ENCODE results near the gene PIM3. TPM values are rescaled to one million over a fixed set of nuclear protein-coding genes. Genes with fewer than 3 reads are reported as not detected.

Gene PIM3
- total and polyA plus RNA-seq, 4 donors: 11.0 to 74.9 (median 28.7) TPM

GRCh38 chr22:49917974-49918910 lies 42.3 kb upstream of the PIM3 start, which contains the start of the genes ALG12 and CRELD2:
Gene ALG12 (minus strand): TSS chr22:49918438. CDS start chr22:49913765, 4,673 bp downstream.
Gene CRELD2 (plus strand): TSS chr22:49918634. CDS start chr22:49918770, 136 bp downstream.
- Histone ChIP-seq H3K4me3 (ENCODE audit: low read length in 2 of 2) (peak within 1 kb of the TSS; percentile 61 to 68), H3K4me1 (ENCODE audit: control insufficient read depth in 1 of 2, insufficient read depth in 2 of 2, low read length in 2 of 2) (no peaks in the 10 kb centered on the region), H3K27me3 (ENCODE audit: control insufficient read depth in 1 of 2, insufficient read depth in 2 of 2, low read length in 1 of 2) (no peaks in the 10 kb centered on the region), H3K36me3 (ENCODE audit: control insufficient read depth in 1 of 2, insufficient read depth in 2 of 2, low read length in 1 of 2) (peaks cover 0 to 3% of the 10 kb centered on the region in 2 donors), H3K9me3 (ENCODE audit: control insufficient read depth, low read length) (no peaks in the 10 kb centered on the region), H3K27ac (ENCODE audit: low read depth in 1 of 2, low read length in 2 of 2) (peak within 1 kb of the TSS in 1 of 2 donors; percentile 56)
- 0 to 1% methylated on average over 63 to 103 of the region's 103 CpGs for WGBS, 2 donors
- DNase-seq (peak; percentile 99), ATAC-seq (ENCODE audit: low FRiP score) (peak; percentile 98)
- intact Hi-C loops (cut with DNase I): loop anchor here (1.0 to 5.0 kb wide), 3 partner anchors 17 to 65 kb away; partner anchors contain the start of gene ZBED4 (in 1 of the 2)

GRCh38 chr22:49918911-49919881 lies 41.4 kb upstream of the PIM3 start:
- ATAC-seq (ENCODE audit: low FRiP score) (peak; percentile 0), DNase-seq (peak in 1 of 2 donors; percentile 79)
- WGBS, 2 donors: 36 to 38% methylated on average over 44 to 47 of the region's 47 CpGs
- H3K27me3 ChIP-seq (ENCODE audit: control insufficient read depth in 1 of 2, insufficient read depth in 2 of 2, low read length in 1 of 2): no peaks in the 10 kb centered on the region
- no peaks in the 10 kb centered on the region for H3K36me3 ChIP-seq (ENCODE audit: control insufficient read depth in 1 of 2, insufficient read depth in 2 of 2, low read length in 1 of 2)
- peak overlapping the region; percentile 43 to 44 for H3K4me3 ChIP-seq (ENCODE audit: low read length in 2 of 2)
- H3K9me3 ChIP-seq (ENCODE audit: control insufficient read depth, low read length): no peaks in the 10 kb centered on the region
- H3K4me1 ChIP-seq (ENCODE audit: control insufficient read depth in 1 of 2, insufficient read depth in 2 of 2, low read length in 2 of 2): no peaks in the 10 kb centered on the region
- intact Hi-C loops (cut with DNase I): loop anchor here (1.0 to 5.0 kb wide), 3 partner anchors 16 to 66 kb away; partner anchors contain the start of gene ZBED4 (in 1 of the 2)
- no peak overlapping the region for H3K27ac ChIP-seq (ENCODE audit: low read depth in 1 of 2, low read length in 2 of 2)

GRCh38 chr22:49920859-49921258 lies 39.7 kb upstream of the PIM3 start:
- H3K9me3 ChIP-seq (ENCODE audit: control insufficient read depth, low read length): no peaks in the 10 kb centered on the region
- WGBS, 2 donors: 95% methylated on average over 18 of the region's 18 CpGs
- no peaks in the 10 kb centered on the region for H3K4me1 ChIP-seq (ENCODE audit: control insufficient read depth in 1 of 2, insufficient read depth in 2 of 2, low read length in 2 of 2)
- no peak for DNase-seq
- H3K4me3 ChIP-seq (ENCODE audit: low read length in 2 of 2): no peak overlapping the region
- intact Hi-C loops (cut with DNase I): loop anchor here in 1 of 2 donors (10.0 kb wide), 2 partner anchors 54 to 284 kb away; partner anchors contain the start of gene SELENOO
- no peak for ATAC-seq (ENCODE audit: low FRiP score)
- H3K27ac ChIP-seq (ENCODE audit: low read depth in 1 of 2, low read length in 2 of 2): no peak overlapping the region
- no peaks in the 10 kb centered on the region for H3K36me3 ChIP-seq (ENCODE audit: control insufficient read depth in 1 of 2, insufficient read depth in 2 of 2, low read length in 1 of 2)
- H3K27me3 ChIP-seq (ENCODE audit: control insufficient read depth in 1 of 2, insufficient read depth in 2 of 2, low read length in 1 of 2): no peaks in the 10 kb centered on the region

GRCh38 chr22:49921508-49922278 lies 38.9 kb upstream of the PIM3 start:
- no peaks in the 10 kb centered on the region for H3K4me1 ChIP-seq (ENCODE audit: control insufficient read depth in 1 of 2, insufficient read depth in 2 of 2, low read length in 2 of 2)
- WGBS, 2 donors: 90 to 91% methylated on average over 35 of the region's 35 CpGs
- H3K27ac ChIP-seq (ENCODE audit: low read depth in 1 of 2, low read length in 2 of 2): no peak overlapping the region
- ATAC-seq (ENCODE audit: low FRiP score) (no peak), DNase-seq (no peak)
- H3K9me3 ChIP-seq (ENCODE audit: control insufficient read depth, low read length): no peaks in the 10 kb centered on the region
- no peaks in the 10 kb centered on the region for H3K36me3 ChIP-seq (ENCODE audit: control insufficient read depth in 1 of 2, insufficient read depth in 2 of 2, low read length in 1 of 2)
- H3K4me3 ChIP-seq (ENCODE audit: low read length in 2 of 2): no peak overlapping the region
- H3K27me3 ChIP-seq (ENCODE audit: control insufficient read depth in 1 of 2, insufficient read depth in 2 of 2, low read length in 1 of 2): no peaks in the 10 kb centered on the region
- intact Hi-C loops (cut with DNase I): loop anchor here in 1 of 2 donors (10.0 kb wide), 2 partner anchors 53 to 283 kb away; partner anchors contain the start of gene SELENOO

GRCh38 chr22:49922484-49922883 lies 38.1 kb upstream of the PIM3 start:
- Histone ChIP-seq H3K27me3 (ENCODE audit: control insufficient read depth in 1 of 2, insufficient read depth in 2 of 2, low read length in 1 of 2) (no peaks in the 10 kb centered on the region), H3K4me1 (ENCODE audit: control insufficient read depth in 1 of 2, insufficient read depth in 2 of 2, low read length in 2 of 2) (no peaks in the 10 kb centered on the region), H3K27ac (ENCODE audit: low read depth in 1 of 2, low read length in 2 of 2) (no peak overlapping the region), H3K4me3 (ENCODE audit: low read length in 2 of 2) (no peak overlapping the region), H3K36me3 (ENCODE audit: control insufficient read depth in 1 of 2, insufficient read depth in 2 of 2, low read length in 1 of 2) (no peaks in the 10 kb centered on the region), H3K9me3 (ENCODE audit: control insufficient read depth, low read length) (no peaks in the 10 kb centered on the region)
- intact Hi-C loops (cut with DNase I): loop anchor here in 1 of 2 donors (10.0 kb wide), 2 partner anchors 52 to 282 kb away; partner anchors contain the start of gene SELENOO
- ATAC-seq (ENCODE audit: low FRiP score) (no peak), DNase-seq (no peak)
- WGBS, 2 donors: 92 to 94% methylated on average over 21 to 22 of the region's 22 CpGs

- no peak for ATAC-seq (ENCODE audit: low FRiP score)
- Histone ChIP-seq H3K4me1 (ENCODE audit: control insufficient read depth in 1 of 2, insufficient read depth in 2 of 2, low read length in 2 of 2) (no peaks in the 10 kb centered on the region), H3K27ac (ENCODE audit: low read depth in 1 of 2, low read length in 2 of 2) (no peak overlapping the region), H3K36me3 (ENCODE audit: control insufficient read depth in 1 of 2, insufficient read depth in 2 of 2, low read length in 1 of 2) (no peaks in the 10 kb centered on the region), H3K4me3 (ENCODE audit: low read length in 2 of 2) (no peak overlapping the region), H3K9me3 (ENCODE audit: control insufficient read depth, low read length) (no peaks in the 10 kb centered on the region), H3K27me3 (ENCODE audit: control insufficient read depth in 1 of 2, insufficient read depth in 2 of 2, low read length in 1 of 2) (no peaks in the 10 kb centered on the region)
- intact Hi-C loops (cut with DNase I): loop anchor here in 1 of 2 donors (10.0 kb wide), 2 partner anchors 52 to 282 kb away; partner anchors contain the start of gene SELENOO
- 94 to 96% methylated on average over 22 to 25 of the region's 25 CpGs for WGBS, 2 donors
- peak in 1 of 2 donors; percentile 75 for DNase-seq
Observed at GRCh38 chr22:49922926-49923325, 37.6 kb upstream of the PIM3 start.

- Histone ChIP-seq H3K36me3 (ENCODE audit: control insufficient read depth in 1 of 2, insufficient read depth in 2 of 2, low read length in 1 of 2) (no peaks in the 10 kb centered on the region), H3K27me3 (ENCODE audit: control insufficient read depth in 1 of 2, insufficient read depth in 2 of 2, low read length in 1 of 2) (no peaks in the 10 kb centered on the region), H3K4me3 (ENCODE audit: low read length in 2 of 2) (no peak overlapping the region), H3K4me1 (ENCODE audit: control insufficient read depth in 1 of 2, insufficient read depth in 2 of 2, low read length in 2 of 2) (no peaks in the 10 kb centered on the region), H3K9me3 (ENCODE audit: control insufficient read depth, low read length) (no peaks in the 10 kb centered on the region), H3K27ac (ENCODE audit: low read depth in 1 of 2, low read length in 2 of 2) (no peak overlapping the region)
- intact Hi-C loops (cut with DNase I): loop anchor here in 1 of 2 donors (10.0 kb wide), 2 partner anchors 51 to 281 kb away; partner anchors contain the start of gene SELENOO
- DNase-seq: no peak
- no peak for ATAC-seq (ENCODE audit: low FRiP score)
- WGBS, 2 donors: 83% methylated on average over 16 of the region's 16 CpGs
Observed at GRCh38 chr22:49923445-49923844, 37.1 kb upstream of the PIM3 start.

All from aorta (tissue), 5 donors.